Endothelial cell of umbilical vein (primary cell): ENCODE measurements around the gene GALNT10. TPM values are rescaled to one million over a fixed set of nuclear protein-coding genes. Genes with fewer than 3 reads are reported as not detected.

ENCODE experiments used
- BruUV-seq: library from RNA; stranded (reverse); fragments of 400-500 nt; replicated peaks from 2 replicates; lab custom pipeline; 2021; lab: Mats Ljungman, UMichigan
- CTCF ChIA-PET: fragments of 300-600, 350-600 bp; sonication (Branson Sonifier 250); formaldehyde crosslinking; loops from one replicate; lab custom pipeline; 2021; ENCODE audit warnings: antibody characterized with exemption, inconsistent platforms; lab: Charles Lee
- POLR2A ChIA-PET: fragments of 300-600, 350-600 bp; sonication (Branson Sonifier 250); formaldehyde crosslinking; loops from one replicate; lab custom pipeline; 2021; ENCODE audit warnings: antibody characterized with exemption, inconsistent platforms; lab: Charles Lee
- DNase-seq: peaks from one replicate; pipeline ENCODE4 v3.0.0-alpha.2; 2011; ENCODE audit warnings: low read depth, low spot score
- FAIRE-seq: peaks from 2 replicates; lab custom pipeline; 2011; peaks lifted over from hg19 to GRCh38; lab: Jason Lieb, UNC
- H2AFZ ChIP-seq: 2 replicates; pipeline ENCODE4 v1.6.0; 2012; ENCODE audit warnings: low read depth, low read length, control low read depth, inconsistent platforms
- H3K27ac ChIP-seq: 2 replicates; pipeline ENCODE4 v1.5.1; 2011; ENCODE audit warnings: low read depth, mild to moderate bottlenecking, control low read depth, low read length, moderate library complexity; ENCODE audit not compliant: insufficient read depth
- H3K27me3 ChIP-seq, 2 experiments: 2 replicates each; pipeline versions ENCODE4 v1.6.0 to v1.6.1; 2011; ENCODE audit warnings: low read length in 2 of 2, mixed read lengths in 1 of 2; ENCODE audit not compliant: control insufficient read depth in 2 of 2, insufficient read depth in 2 of 2
- H3K36me3 ChIP-seq, 2 experiments: 2 replicates in 1 of 2; 3 replicates in 1 of 2; pipeline ENCODE4 v1.5.1; 2011; ENCODE audit warnings: low read length in 2 of 2, mild to moderate bottlenecking in 1 of 2, moderate library complexity in 1 of 2; ENCODE audit not compliant: control insufficient read depth in 2 of 2, insufficient read depth in 2 of 2; ENCODE audit errors: extremely low read depth in 1 of 2
- H3K4me1 ChIP-seq: 3 replicates; pipeline ENCODE4 v1.5.1; 2011; ENCODE audit warnings: mild to moderate bottlenecking, low read length; ENCODE audit not compliant: control insufficient read depth, insufficient read depth; ENCODE audit errors: extremely low read depth
- H3K4me2 ChIP-seq: 2 replicates; pipeline ENCODE4 v1.6.1; 2011; ENCODE audit warnings: low read length, control low read depth, mixed read lengths; ENCODE audit not compliant: insufficient read depth
- H3K4me3 ChIP-seq, 3 experiments: fragments of 200-600 bp in 1 of 3; sonication (generic), shearing (Covaris generic) in 1 of 3; replicated peaks in 1 of 3; 2 replicates each; pipeline ENCODE4 v1.5.1; 2011 to 2016; ENCODE audit warnings: control low read depth in 3 of 3, low read length in 3 of 3, mild to moderate bottlenecking in 2 of 3, inconsistent platforms in 1 of 3, low read depth in 1 of 3, moderate library complexity in 1 of 3; ENCODE audit not compliant: insufficient read depth in 1 of 3
- H3K79me2 ChIP-seq: 2 replicates; pipeline ENCODE4 v1.6.0; 2012; ENCODE audit warnings: low read length, inconsistent platforms; ENCODE audit not compliant: control insufficient read depth, insufficient read depth
- H3K9ac ChIP-seq: replicated peaks from 2 replicates; pipeline ENCODE3; 2011; ENCODE audit warnings: low read length, control low read depth; ENCODE audit not compliant: insufficient read depth; ENCODE audit errors: extremely low read depth
- H3K9me1 ChIP-seq: replicated peaks from 3 replicates; pipeline ENCODE4 v1.6.0; 2011; ENCODE audit warnings: mild to moderate bottlenecking, low read length; ENCODE audit not compliant: control insufficient read depth, insufficient read depth; ENCODE audit errors: extremely low read depth
- H3K9me3 ChIP-seq: replicated peaks from 2 replicates; pipeline ENCODE4 v1.5.1; 2012; ENCODE audit warnings: low read length, inconsistent platforms; ENCODE audit not compliant: control insufficient read depth, insufficient read depth
- H4K20me1 ChIP-seq: replicated peaks from 2 replicates; pipeline ENCODE3; 2011; ENCODE audit warnings: mild to moderate bottlenecking, low read length; ENCODE audit not compliant: control insufficient read depth, insufficient read depth; ENCODE audit errors: extremely low read depth
- EZH2 ChIP-seq: IDR thresholded peaks from 2 replicates; pipeline ENCODE4 v1.6.1; 2012; ENCODE audit warnings: borderline replicate concordance, low read depth, mild to moderate bottlenecking, moderate library complexity, low read length, inconsistent platforms; ENCODE audit not compliant: severe bottlenecking
- FOS ChIP-seq: IDR thresholded peaks from 2 replicates; pipeline ENCODE4 v1.6.1; 2011; ENCODE audit warnings: mild to moderate bottlenecking, low read length, moderate library complexity, borderline replicate concordance; ENCODE audit not compliant: insufficient read depth
- GATA2 ChIP-seq: IDR thresholded peaks from 2 replicates; pipeline ENCODE4 v1.7.0; 2011; ENCODE audit warnings: low read depth, mild to moderate bottlenecking, moderate library complexity, mixed read lengths, low read length; ENCODE audit not compliant: insufficient read length, insufficient read depth
- JUN ChIP-seq: IDR thresholded peaks from 2 replicates; pipeline ENCODE4 v1.6.1; 2011; ENCODE audit warnings: borderline replicate concordance, low read depth; ENCODE audit not compliant: insufficient read length, insufficient read depth
- MYC ChIP-seq: IDR thresholded peaks from one replicate; pipeline ENCODE4 v1.6.1; 2011; ENCODE audit warnings: mild to moderate bottlenecking, low read depth, low read length
- POLR2A ChIP-seq: IDR thresholded peaks from 2 replicates; pipeline ENCODE4 v1.6.1; 2012; ENCODE audit warnings: low read depth, mild to moderate bottlenecking, control low read depth, low read length
- POLR2AphosphoS5 ChIP-seq: IDR thresholded peaks from 2 replicates; pipeline ENCODE4 v1.6.1; 2012; ENCODE audit warnings: low read depth, mild to moderate bottlenecking, control low read depth, low read length, moderate library complexity; ENCODE audit not compliant: insufficient read depth
- dilution Hi-C: fragments of 300-500 bp; cut with MboI; formaldehyde crosslinking; loops from one replicate; pipeline ENCODE4 v1.15.0; 2019; ENCODE audit warnings: low sequenced_read_pairs; ENCODE audit not compliant: extremely low pct_ligation_motif_present
- intact Hi-C: fragments of 100-400 bp; cut with micrococcal nuclease; formaldehyde crosslinking; loops from one replicate; pipeline ENCODE4 v1.10.0; 2022
- polyA plus RNA-seq, 4 experiments: library from polyadenylated mRNA; depleted of rRNA in 3 of 4; stranded (reverse) in 3 of 4; unstranded in 1 of 4; fragments of >200 nt; gene quantifications; 2 replicates each; pipeline versions ENCODE4 v1.2.1 to v1.2.3, GENCODE V29; 2011 to 2012; ENCODE audit warnings: missing spikeins in 1 of 4
- total RNA-seq: library from RNA; stranded (reverse); gene quantifications from 2 replicates; pipeline ENCODE4 v1.2.3, GENCODE V29; 2021
- TF ChIP-seq, protein P1 (sequence below): IDR thresholded peaks from 2 replicates; pipeline ENCODE4 v1.6.1; 2011; ENCODE audit not compliant: insufficient read depth, insufficient read length
- TF ChIP-seq, protein P2 (sequence below), 2 donors: IDR thresholded peaks; 1 replicate in 1 of 2; 2 replicates in 1 of 2; pipeline ENCODE4 v1.5.1; 2011; ENCODE audit warnings: low read length in 2 of 2, mild to moderate bottlenecking in 2 of 2, moderate library complexity in 2 of 2, control low read depth in 1 of 2, inconsistent platforms in 1 of 2, low read depth in 1 of 2; ENCODE audit not compliant: insufficient read depth in 1 of 2; ENCODE audit errors: extremely low read depth in 1 of 2

GALNT10 gene
- total and polyA plus RNA-seq, 2 donors (not counting 3 experiments of a cell fraction or from before 2014, with no cell fraction given): 70.2 to 77.6 TPM

DNA sequence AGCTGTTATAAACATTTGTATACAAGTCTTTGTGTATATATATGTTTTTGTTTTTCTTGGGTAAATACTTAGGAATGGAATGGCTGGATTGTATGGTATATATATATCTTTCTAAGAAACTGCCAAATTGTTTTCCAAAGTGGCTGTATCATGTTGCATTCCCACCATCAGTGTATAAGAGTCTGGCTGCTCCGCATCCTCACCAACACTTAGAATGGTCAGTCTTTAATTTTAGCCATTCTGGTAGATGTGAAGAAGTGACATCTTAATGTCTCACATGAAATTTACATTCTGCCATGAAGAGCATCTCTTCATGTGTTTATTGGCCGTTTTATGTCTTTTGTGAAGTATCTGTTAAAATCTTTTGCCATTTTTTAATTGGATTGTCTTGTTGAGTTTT, 31.9 kb downstream of the GALNT10 start:
- intact Hi-C loops (no loop called here), dilution Hi-C loops (no loop called here)
- no peaks in the 10 kb centered on the region for H3K27me3 ChIP-seq
- H3K9ac ChIP-seq: no peak overlapping the region
- no peak for DNase-seq
- FAIRE-seq: no peak
- H4K20me1 ChIP-seq: no peaks in the 10 kb centered on the region
- H3K9me1 ChIP-seq: no peaks in the 10 kb centered on the region
- BruUV-seq: no TSS peak
- ChIA-PET CTCF (no interaction called here), POLR2A (interaction anchor here (0.7 kb wide), 1 partner anchor 600 kb away, joined by 4 read pairs; no protein-coding TSS in a partner anchor)
- H3K36me3 ChIP-seq: no peaks in the 10 kb centered on the region
- no peak overlapping the region for H3K27ac ChIP-seq
- no peaks in the 10 kb centered on the region for H3K9me3 ChIP-seq
- H3K4me1 ChIP-seq: peaks cover 23% of the 10 kb centered on the region
- no peak overlapping the region for H3K4me3 ChIP-seq
- H3K79me2 ChIP-seq: peaks cover 7% of the 10 kb centered on the region
- H3K4me2 ChIP-seq: no peak overlapping the region
- H2AFZ ChIP-seq: no peak overlapping the region
- no peak for TF ChIP-seq EZH2
- no peak for TF ChIP-seq POLR2AphosphoS5
- TF ChIP-seq GATA2: no peak
- no peak for TF ChIP-seq FOS
- TF ChIP-seq JUN: no peak
- TF ChIP-seq, protein P1, sequence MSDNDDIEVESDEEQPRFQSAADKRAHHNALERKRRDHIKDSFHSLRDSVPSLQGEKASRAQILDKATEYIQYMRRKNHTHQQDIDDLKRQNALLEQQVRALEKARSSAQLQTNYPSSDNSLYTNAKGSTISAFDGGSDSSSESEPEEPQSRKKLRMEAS: no peak
- TF ChIP-seq POLR2A: no peak
- TF ChIP-seq, protein P2, sequence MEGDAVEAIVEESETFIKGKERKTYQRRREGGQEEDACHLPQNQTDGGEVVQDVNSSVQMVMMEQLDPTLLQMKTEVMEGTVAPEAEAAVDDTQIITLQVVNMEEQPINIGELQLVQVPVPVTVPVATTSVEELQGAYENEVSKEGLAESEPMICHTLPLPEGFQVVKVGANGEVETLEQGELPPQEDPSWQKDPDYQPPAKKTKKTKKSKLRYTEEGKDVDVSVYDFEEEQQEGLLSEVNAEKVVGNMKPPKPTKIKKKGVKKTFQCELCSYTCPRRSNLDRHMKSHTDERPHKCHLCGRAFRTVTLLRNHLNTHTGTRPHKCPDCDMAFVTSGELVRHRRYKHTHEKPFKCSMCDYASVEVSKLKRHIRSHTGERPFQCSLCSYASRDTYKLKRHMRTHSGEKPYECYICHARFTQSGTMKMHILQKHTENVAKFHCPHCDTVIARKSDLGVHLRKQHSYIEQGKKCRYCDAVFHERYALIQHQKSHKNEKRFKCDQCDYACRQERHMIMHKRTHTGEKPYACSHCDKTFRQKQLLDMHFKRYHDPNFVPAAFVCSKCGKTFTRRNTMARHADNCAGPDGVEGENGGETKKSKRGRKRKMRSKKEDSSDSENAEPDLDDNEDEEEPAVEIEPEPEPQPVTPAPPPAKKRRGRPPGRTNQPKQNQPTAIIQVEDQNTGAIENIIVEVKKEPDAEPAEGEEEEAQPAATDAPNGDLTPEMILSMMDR (IDR thresholded peaks at IDR 0.05; ENCODE audit: extremely low read depth in 1 of 2, insufficient read depth in 1 of 2, low read depth in 1 of 2, low read length in 2 of 2): no peak
- TF ChIP-seq MYC: no peak
